H9 (cell line): Measurements from ENCODE around the gene FAM9C. TPM values are rescaled to one million over a fixed set of nuclear protein-coding genes. Genes with fewer than 3 reads are reported as not detected.

ENCODE experiments used
- DNase-seq: peaks from one replicate; pipeline ENCODE4 v3.0.0-alpha.2; 2017
- H2AFZ ChIP-seq: one replicate; pipeline ENCODE4 v1.6.1; 2013; ENCODE audit warnings: mild to moderate bottlenecking, low read length, control low read depth, moderate library complexity
- H2AK5ac ChIP-seq: 2 replicates; pipeline ENCODE4 v1.6.1; 2013; ENCODE audit warnings: low read length, control low read depth, mixed read lengths; ENCODE audit not compliant: insufficient read length
- H2BK120ac ChIP-seq: one replicate; pipeline ENCODE4 v1.6.1; 2013; ENCODE audit warnings: low read depth, mild to moderate bottlenecking, low read length, control low read depth, inconsistent platforms; ENCODE audit not compliant: poor library complexity, severe bottlenecking
- H2BK12ac ChIP-seq: 2 replicates; pipeline ENCODE4 v1.6.1; 2013; ENCODE audit warnings: low read length, control low read depth, mixed read lengths, low read depth; ENCODE audit not compliant: insufficient read length
- H2BK15ac ChIP-seq: 2 replicates; pipeline ENCODE4 v1.6.1; 2013; ENCODE audit warnings: low read depth, low read length, control low read depth
- H2BK20ac ChIP-seq: one replicate; pipeline ENCODE4 v1.6.1; 2013; ENCODE audit warnings: low read depth, mild to moderate bottlenecking, low read length, control low read depth, inconsistent platforms; ENCODE audit not compliant: poor library complexity, severe bottlenecking
- H2BK5ac ChIP-seq: 2 replicates; pipeline ENCODE4 v1.6.1; 2013; ENCODE audit warnings: low read length, control low read depth, mixed read lengths; ENCODE audit not compliant: insufficient read length
- H3K14ac ChIP-seq: 2 replicates; pipeline ENCODE4 v1.6.1; 2013; ENCODE audit warnings: low read length, control low read depth; ENCODE audit not compliant: insufficient read depth
- H3K18ac ChIP-seq: 2 replicates; pipeline ENCODE4 v1.6.1; 2013; ENCODE audit warnings: low read depth, mild to moderate bottlenecking, mixed read lengths, low read length, control low read depth; ENCODE audit not compliant: insufficient read length
- H3K23ac ChIP-seq: 2 replicates; pipeline ENCODE4 v1.6.1; 2013; ENCODE audit warnings: low read length, control low read depth, mixed read lengths, low read depth; ENCODE audit not compliant: insufficient read length
- H3K23me2 ChIP-seq: 2 replicates; pipeline ENCODE4 v1.6.1; 2013; ENCODE audit warnings: low read depth, mild to moderate bottlenecking, mixed read lengths, low read length, control low read depth; ENCODE audit not compliant: insufficient read length, poor library complexity, severe bottlenecking
- H3K27ac ChIP-seq: 2 replicates; pipeline ENCODE4 v1.5.1; 2013; ENCODE audit warnings: low read length, control low read depth, mixed read lengths, low read depth; ENCODE audit not compliant: insufficient read length
- H3K27me3 ChIP-seq: 2 replicates; pipeline ENCODE4 v1.6.1; 2013; ENCODE audit warnings: low read length, control low read depth, inconsistent platforms; ENCODE audit not compliant: insufficient read depth
- H3K4ac ChIP-seq: 2 replicates; pipeline ENCODE4 v1.6.1; 2013; ENCODE audit warnings: low read depth, mild to moderate bottlenecking, control low read depth, inconsistent platforms, low read length, moderate library complexity
- H3K4me1 ChIP-seq: 2 replicates; pipeline ENCODE4 v1.6.1; 2013; ENCODE audit warnings: low read length, control low read depth, inconsistent platforms; ENCODE audit not compliant: insufficient read depth
- H3K4me2 ChIP-seq: 2 replicates; pipeline ENCODE4 v1.6.1; 2013; ENCODE audit warnings: low read length, control low read depth, mixed read lengths; ENCODE audit not compliant: insufficient read length, insufficient read depth
- H3K56ac ChIP-seq: 2 replicates; pipeline ENCODE4 v1.6.1; 2013; ENCODE audit warnings: low read depth, mild to moderate bottlenecking, mixed read lengths, low read length, control low read depth; ENCODE audit not compliant: insufficient read length
- H3K79me1 ChIP-seq: 2 replicates; pipeline ENCODE4 v1.6.1; 2013; ENCODE audit warnings: low read depth, mild to moderate bottlenecking, moderate library complexity, low read length, control low read depth, inconsistent platforms; ENCODE audit not compliant: insufficient read depth, poor library complexity, severe bottlenecking
- H3K79me2 ChIP-seq: 2 replicates; pipeline ENCODE4 v1.6.1; 2013; ENCODE audit warnings: low read length, control low read depth, inconsistent platforms; ENCODE audit not compliant: insufficient read depth
- H3K9ac ChIP-seq: 2 replicates; pipeline ENCODE4 v1.6.1; 2013; ENCODE audit warnings: low read length, control low read depth, mixed read lengths; ENCODE audit not compliant: insufficient read length; ENCODE audit errors: extremely low read depth
- H3K9me3 ChIP-seq: one replicate; pipeline ENCODE4 v1.6.1; 2013; ENCODE audit warnings: low read depth, low read length, inconsistent platforms; ENCODE audit not compliant: control insufficient read depth
- H3T11ph ChIP-seq: one replicate; pipeline ENCODE4 v1.6.1; 2013; ENCODE audit warnings: mild to moderate bottlenecking, low read length, control low read depth, inconsistent platforms
- H4K20me1 ChIP-seq: one replicate; pipeline ENCODE4 v1.6.1; 2013; ENCODE audit not compliant: control insufficient read depth, insufficient read length, insufficient read depth
- H4K5ac ChIP-seq: 2 replicates; pipeline ENCODE4 v1.6.1; 2013; ENCODE audit warnings: low read depth, mild to moderate bottlenecking, mixed read lengths, low read length, control low read depth; ENCODE audit not compliant: insufficient read length
- H4K8ac ChIP-seq: replicated peaks from 2 replicates; pipeline ENCODE4 v1.6.1; 2013; ENCODE audit warnings: low read length, control low read depth, mixed read lengths, low read depth; ENCODE audit not compliant: insufficient read length
- H4K91ac ChIP-seq: 2 replicates; pipeline ENCODE4 v1.6.1; 2013; ENCODE audit warnings: low read depth, mild to moderate bottlenecking, moderate library complexity, mixed read lengths, low read length, control low read depth; ENCODE audit not compliant: insufficient read length
- H3K27ac Mint-ChIP-seq, 3 experiments: 2 replicates in 2 of 3; 3 replicates in 1 of 3; pipeline ENCODE4 v1.8.0; 2020 to 2021; ENCODE audit warnings: mixed read lengths in 3 of 3, mild to moderate bottlenecking in 1 of 3, moderate library complexity in 1 of 3
- H3K27me3 Mint-ChIP-seq: 2 replicates; pipeline ENCODE4 v1.8.0; 2021; ENCODE audit warnings: low read depth, mild to moderate bottlenecking, moderate library complexity, mixed read lengths
- H3K36me3 Mint-ChIP-seq, 3 experiments: 2 replicates in 2 of 3; 3 replicates in 1 of 3; pipeline ENCODE4 v1.8.0; 2020 to 2021; ENCODE audit warnings: low read depth in 3 of 3, mixed read lengths in 3 of 3; ENCODE audit not compliant: insufficient read depth in 1 of 3
- H3K4me1 Mint-ChIP-seq, 2 experiments: 2 replicates each; pipeline ENCODE4 v1.8.0; 2020; ENCODE audit warnings: mixed read lengths in 2 of 2
- H3K4me3 Mint-ChIP-seq, 2 experiments: 2 replicates in 1 of 2; 3 replicates in 1 of 2; pipeline ENCODE4 v1.8.0; 2020 to 2021; ENCODE audit warnings: mild to moderate bottlenecking in 2 of 2, mixed read lengths in 2 of 2, moderate library complexity in 1 of 2
- H3K9me3 Mint-ChIP-seq, 2 experiments: 2 replicates in 1 of 2; 3 replicates in 1 of 2; pipeline ENCODE4 v1.8.0; 2020; ENCODE audit warnings: mild to moderate bottlenecking in 2 of 2, mixed read lengths in 2 of 2, moderate library complexity in 1 of 2
- WGBS: extraction: QIAGEN DNeasy Blood & Tissue Kit; methylation state at CpG from one replicate; pipeline ENCODE4 v1.1.7; 2013; ENCODE audit warnings: missing lambda C conversion rate, low lambda C conversion rate, mixed read lengths; ENCODE audit not compliant: insufficient read length; ENCODE audit errors: extremely low coverage; 5-methylcytosine and 5-hydroxymethylcytosine counted together
- total RNA-seq: library from RNA; stranded (reverse); gene quantifications from 2 replicates; pipeline ENCODE4 v1.2.1, GENCODE V29; 2021
- TF ChIP-seq, protein P1 (sequence below): fragments of 200-600 bp; sonication (generic); conservative IDR thresholded peaks from 3 replicates; pipeline ENCODE4 v1.8.0; 2021; ENCODE audit warnings: antibody characterized with exemption, mild to moderate bottlenecking

The FAM9C gene
- total RNA-seq, 1 experiment from 2014 or later = not detected

GRCh38 chrX:13008851-13009250, 35.6 kb downstream of the FAM9C start:
- Histone ChIP-seq H3K9ac (no peak overlapping the region), H3K23me2 (no peaks in the 10 kb centered on the region), H3K27ac (no peak overlapping the region), H4K8ac (no peak overlapping the region), H3K56ac (no peak overlapping the region), H3K23ac (no peak overlapping the region), H2AK5ac (no peak overlapping the region), H2BK120ac (no peak overlapping the region), H3K4me1 (peaks cover 3% of the 10 kb centered on the region; the same call in 1 of the 2 replicates), H2AFZ (no peak overlapping the region), H4K20me1 (no peaks in the 10 kb centered on the region), H3K27me3 (no peaks in the 10 kb centered on the region), H4K5ac (no peak overlapping the region), H4K91ac (no peak overlapping the region), H3K14ac (no peak overlapping the region), H2BK20ac (no peak overlapping the region), H3K79me2 (no peaks in the 10 kb centered on the region), H3T11ph (no peak overlapping the region), H2BK12ac (no peak overlapping the region), H3K4me2 (no peak overlapping the region), H3K4ac (no peak overlapping the region), H3K79me1 (no peaks in the 10 kb centered on the region), H3K9me3 (no peaks in the 10 kb centered on the region), H3K18ac (no peak overlapping the region), H2BK15ac (no peak overlapping the region), H2BK5ac (no peak overlapping the region)
- Mint-ChIP-seq H3K27ac (no peak overlapping the region), H3K36me3 (peaks cover 0 to 2% (median 0%) of the 10 kb centered on the region in 3 experiments; a peak in 3 of 7 replicates), H3K4me1 (peaks cover 18 to 20% of the 10 kb centered on the region in 2 experiments), H3K9me3 (peaks cover 58 to 68% of the 10 kb centered on the region in 2 experiments), H3K4me3 (no peak overlapping the region), H3K27me3 (no peaks in the 10 kb centered on the region)
- TF ChIP-seq, protein P1, sequence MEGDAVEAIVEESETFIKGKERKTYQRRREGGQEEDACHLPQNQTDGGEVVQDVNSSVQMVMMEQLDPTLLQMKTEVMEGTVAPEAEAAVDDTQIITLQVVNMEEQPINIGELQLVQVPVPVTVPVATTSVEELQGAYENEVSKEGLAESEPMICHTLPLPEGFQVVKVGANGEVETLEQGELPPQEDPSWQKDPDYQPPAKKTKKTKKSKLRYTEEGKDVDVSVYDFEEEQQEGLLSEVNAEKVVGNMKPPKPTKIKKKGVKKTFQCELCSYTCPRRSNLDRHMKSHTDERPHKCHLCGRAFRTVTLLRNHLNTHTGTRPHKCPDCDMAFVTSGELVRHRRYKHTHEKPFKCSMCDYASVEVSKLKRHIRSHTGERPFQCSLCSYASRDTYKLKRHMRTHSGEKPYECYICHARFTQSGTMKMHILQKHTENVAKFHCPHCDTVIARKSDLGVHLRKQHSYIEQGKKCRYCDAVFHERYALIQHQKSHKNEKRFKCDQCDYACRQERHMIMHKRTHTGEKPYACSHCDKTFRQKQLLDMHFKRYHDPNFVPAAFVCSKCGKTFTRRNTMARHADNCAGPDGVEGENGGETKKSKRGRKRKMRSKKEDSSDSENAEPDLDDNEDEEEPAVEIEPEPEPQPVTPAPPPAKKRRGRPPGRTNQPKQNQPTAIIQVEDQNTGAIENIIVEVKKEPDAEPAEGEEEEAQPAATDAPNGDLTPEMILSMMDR = no peak
- no CpG with 5 or more reads among the region's 3 CpGs for WGBS
- DNase-seq = no peak
